MCF 10A (cell line): ENCODE data around the gene PROX2. TPM values are rescaled to one million over a fixed set of nuclear protein-coding genes. Genes with fewer than 3 reads are reported as not detected.
A peak's percentile ranks its signal among the peaks of the same experiment; 100 is the strongest.

Experiments used
- BruUV-seq: library from RNA; stranded (reverse); fragments of 400-500 nt; replicated peaks from 2 replicates; lab custom pipeline; 2021; lab: Mats Ljungman, UMichigan
- CTCF ChIA-PET: fragments of 300-600 bp; sonication (Branson Sonifier 250); formaldehyde crosslinking; extraction: SDS; loops from one replicate; lab custom pipeline; 2021; ENCODE audit warnings: antibody characterized with exemption, inconsistent platforms; lab: Yijun Ruan, JAX
- POLR2A ChIA-PET: fragments of 300-600, 350-650 bp; sonication (Branson Sonifier 250); formaldehyde crosslinking; extraction: SDS; loops from one replicate; lab custom pipeline; 2020; ENCODE audit warnings: antibody characterized with exemption, inconsistent platforms; lab: Yijun Ruan, JAX
- DNase-seq: peaks from one replicate; pipeline ENCODE4 v3.0.0-alpha.2; 2018; ENCODE audit not compliant: unreplicated experiment
- H3K27ac Mint-ChIP-seq: one replicate; pipeline ENCODE4 v1.8.0; 2022; ENCODE audit warnings: mild to moderate bottlenecking, low read depth, mixed read lengths; ENCODE audit not compliant: unreplicated experiment
- H3K27me3 Mint-ChIP-seq: one replicate; pipeline ENCODE4 v1.8.0; 2022; ENCODE audit warnings: mixed read lengths; ENCODE audit not compliant: insufficient read depth, unreplicated experiment
- H3K36me3 Mint-ChIP-seq: one replicate; pipeline ENCODE4 v1.8.0; 2022; ENCODE audit warnings: mild to moderate bottlenecking, moderate library complexity, mixed read lengths; ENCODE audit not compliant: insufficient read depth, unreplicated experiment
- H3K4me1 Mint-ChIP-seq: one replicate; pipeline ENCODE4 v1.8.0; 2022; ENCODE audit warnings: mixed read lengths; ENCODE audit not compliant: insufficient read depth, unreplicated experiment
- H3K4me3 Mint-ChIP-seq: one replicate; pipeline ENCODE4 v1.8.0; 2022; ENCODE audit warnings: mild to moderate bottlenecking, moderate library complexity, mixed read lengths; ENCODE audit not compliant: unreplicated experiment
- H3K9me3 Mint-ChIP-seq: one replicate; pipeline ENCODE4 v1.8.0; 2022; ENCODE audit warnings: mixed read lengths; ENCODE audit not compliant: unreplicated experiment
- CTCF ChIP-seq: fragments of 200-600 bp; IDR thresholded peaks from one replicate; pipeline ENCODE4 v1.8.0; 2022; ENCODE audit warnings: antibody characterized with exemption, mild to moderate bottlenecking; ENCODE audit not compliant: unreplicated experiment
- intact Hi-C: fragments of 100-400 bp; cut with micrococcal nuclease; formaldehyde crosslinking; loops from 2 replicates; pipeline ENCODE4 v1.14.1; 2022
- total RNA-seq: library from RNA; stranded (reverse); gene quantifications from 2 replicates; pipeline ENCODE4 v1.2.3, GENCODE V29; 2022

The PROX2 gene
- total RNA-seq, 1 experiment from 2014 or later, result not detected

DNA sequence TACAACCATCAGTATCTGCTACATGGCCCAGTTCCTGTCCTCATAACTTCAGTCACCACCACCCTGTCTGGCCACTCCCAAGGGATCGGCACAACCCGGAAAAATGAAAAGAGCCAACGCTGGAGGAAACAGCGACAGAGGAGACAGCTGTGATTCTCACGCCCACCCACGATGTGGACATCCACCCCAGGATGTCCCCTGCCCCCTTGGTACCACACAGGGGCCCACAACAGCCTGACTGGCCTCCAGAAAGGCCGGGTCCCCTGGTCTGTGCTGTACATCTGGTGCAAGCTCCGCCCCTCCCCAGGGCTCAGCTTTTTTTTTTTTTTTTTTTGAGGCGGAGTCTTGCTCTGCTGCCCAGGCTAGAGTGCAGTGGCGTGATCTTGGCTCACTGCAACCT lies 34.6 kb upstream of the PROX2 start:
- no peak overlapping the region for H3K27ac Mint-ChIP-seq
- no TSS peak for BruUV-seq
- CTCF ChIA-PET, result interaction anchor here (1.6 to 7.4 kb wide), 2 partner anchors 50 to 178 kb away, joined by 10 to 182 read pairs; no protein-coding TSS in a partner anchor
- H3K27me3 Mint-ChIP-seq, result no peaks in the 10 kb centered on the region
- POLR2A ChIA-PET, result no interaction called here
- intact Hi-C loops, result no loop called here
- TF ChIP-seq CTCF, result no peak
- H3K4me1 Mint-ChIP-seq, result peaks cover 14% of the 10 kb centered on the region
- H3K36me3 Mint-ChIP-seq, result peaks cover 16% of the 10 kb centered on the region
- no peaks in the 10 kb centered on the region for H3K9me3 Mint-ChIP-seq
- no peak overlapping the region for H3K4me3 Mint-ChIP-seq
- DNase-seq, result no peak

DNA sequence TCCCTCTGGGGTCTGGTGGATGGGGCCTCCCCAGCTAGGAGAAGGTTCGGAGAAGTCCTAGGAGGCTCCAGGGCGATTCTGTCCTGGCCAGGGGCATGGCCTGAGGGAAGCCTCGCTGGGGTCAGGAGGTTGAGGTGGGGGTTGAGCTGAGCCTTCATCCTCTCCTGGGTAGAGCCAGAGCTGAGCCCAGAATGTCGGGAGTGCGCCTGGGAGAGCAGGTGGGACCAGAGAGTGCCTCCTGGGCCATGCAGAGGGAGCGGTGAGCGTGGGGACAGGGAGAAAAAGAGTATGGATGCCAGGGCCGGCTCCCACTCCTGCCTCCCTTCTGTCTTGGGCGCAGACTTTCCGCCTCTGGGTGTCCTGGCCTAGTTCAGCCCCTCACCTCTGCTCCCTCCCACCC lies 34.0 kb upstream of the PROX2 start:
- no peaks in the 10 kb centered on the region for H3K9me3 Mint-ChIP-seq
- no peaks in the 10 kb centered on the region for H3K27me3 Mint-ChIP-seq
- H3K36me3 Mint-ChIP-seq, result peaks cover 19% of the 10 kb centered on the region
- peak overlapping the region; percentile 76 for H3K27ac Mint-ChIP-seq
- H3K4me3 Mint-ChIP-seq, result no peak overlapping the region
- ChIA-PET POLR2A (no interaction called here), CTCF (interaction anchor here (0.5 to 7.4 kb wide), 4 partner anchors 49 to 388 kb away, joined by 3 to 182 read pairs (median 3); no protein-coding TSS in a partner anchor)
- peaks cover 14% of the 10 kb centered on the region for H3K4me1 Mint-ChIP-seq
- DNase-seq, result no peak
- intact Hi-C loops, result no loop called here
- no TSS peak for BruUV-seq
- no peak for TF ChIP-seq CTCF

GRCh38 chr14:74909501-74909900 lies 33.6 kb upstream of the PROX2 start:
- no peak for TF ChIP-seq CTCF
- intact Hi-C loops, result no loop called here
- Mint-ChIP-seq H3K9me3 (no peaks in the 10 kb centered on the region), H3K27me3 (no peaks in the 10 kb centered on the region), H3K27ac (peak overlapping the region; percentile 76), H3K4me3 (no peak overlapping the region), H3K4me1 (peaks cover 14% of the 10 kb centered on the region), H3K36me3 (peaks cover 21% of the 10 kb centered on the region)
- no TSS peak for BruUV-seq
- no peak for DNase-seq
- CTCF ChIA-PET, result interaction anchor here (0.5 to 7.4 kb wide), 6 partner anchors 49 to 388 kb away, joined by 3 to 182 read pairs (median 3); no protein-coding TSS in a partner anchor
- POLR2A ChIA-PET, result no interaction called here

GRCh38 chr14:74908861-74909341 lies 33.0 kb upstream of the PROX2 start:
- CTCF ChIA-PET, result interaction anchor here (0.6 to 7.4 kb wide), 8 partner anchors 26 to 182 kb away, joined by 3 to 182 read pairs (median 4); no protein-coding TSS in a partner anchor
- no peaks in the 10 kb centered on the region for H3K27me3 Mint-ChIP-seq
- H3K27ac Mint-ChIP-seq, result no peak overlapping the region

More at GRCh38 chr14:74908861-74909341, 33.0 kb upstream of the PROX2 start:
- no peak overlapping the region for H3K4me3 Mint-ChIP-seq
- H3K9me3 Mint-ChIP-seq, result no peaks in the 10 kb centered on the region
- no TSS peak for BruUV-seq
- intact Hi-C loops, result no loop called here
- POLR2A ChIA-PET, result interaction anchor here (1.7 kb wide), 1 partner anchor 26 kb away, joined by 6 read pairs; the partner anchor contains the start of gene DLST
- no peak for DNase-seq
- H3K36me3 Mint-ChIP-seq, result peaks cover 25% of the 10 kb centered on the region
- no peak for TF ChIP-seq CTCF
- H3K4me1 Mint-ChIP-seq, result peaks cover 10% of the 10 kb centered on the region
